ENCODE measurements around the gene PAK6. TPM values are rescaled to one million over a fixed set of nuclear protein-coding genes. Genes with fewer than 3 reads are reported as not detected.
A peak's percentile ranks its signal among the peaks of the same experiment; 100 is the strongest.

Gene PAK6
- total and polyA plus RNA-seq, 2 experiments from 2014 or later: 2.6 to 2.7 TPM

DNA sequence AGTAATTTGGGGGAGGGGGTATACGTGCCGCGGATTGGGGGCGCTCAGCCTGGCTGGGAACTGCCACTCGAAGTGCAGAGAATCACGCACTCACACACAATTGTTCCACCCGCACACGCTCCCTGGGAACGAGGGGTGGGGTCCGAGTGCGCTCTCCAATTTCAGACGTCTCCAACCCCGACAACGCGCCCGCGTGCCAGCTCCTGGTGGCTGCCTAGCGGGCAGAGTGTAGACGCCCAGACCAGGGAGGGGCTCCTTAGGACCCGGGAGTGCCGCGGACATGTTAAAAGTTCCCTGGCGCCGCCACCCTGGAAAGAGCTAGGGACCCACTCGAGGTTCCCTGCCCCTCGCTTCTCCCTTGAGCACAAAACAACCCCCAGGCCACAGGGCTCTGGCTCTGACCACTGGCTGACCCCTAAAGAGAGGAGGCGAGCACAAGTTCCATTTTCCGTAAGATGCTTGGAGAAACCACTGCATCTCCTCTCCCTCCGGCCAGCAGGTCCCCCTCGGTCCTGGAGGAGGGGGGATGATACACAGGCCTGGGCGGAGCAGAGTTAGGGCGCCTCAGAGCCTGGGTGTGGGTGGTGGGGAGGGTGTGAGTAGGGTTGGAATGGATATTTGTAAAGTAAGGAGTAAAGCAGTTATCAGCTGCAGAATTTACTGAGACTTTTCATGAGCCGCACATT is 44.9 kb downstream of the PAK6 start:
- Histone ChIP-seq H3K27ac (no peak overlapping the region), H3K79me2 (no peaks in the 10 kb centered on the region), H3K4me1 (ENCODE audit: insufficient read depth) (peaks cover 36% of the 10 kb centered on the region), H3K9me3 (ENCODE audit: low read depth) (no peaks in the 10 kb centered on the region), H3K27me3 (peaks cover 61% of the 10 kb centered on the region), H4K20me1 (ENCODE audit: insufficient read depth, poor library complexity, severe bottlenecking) (no peaks in the 10 kb centered on the region), H2AFZ (no peak overlapping the region), H3K4me3 (no peak overlapping the region), H3K4me2 (peak overlapping the region; percentile 96), H3K9me2 (replicated peaks; ENCODE audit: insufficient read depth) (no peaks in the 10 kb centered on the region), H3K36me3 (replicated peaks; ENCODE audit: insufficient read depth, low read depth) (no peaks in the 10 kb centered on the region)
- WGBS (ENCODE audit: low lambda C conversion rate, missing lambda C conversion rate): 29% methylated on average over 31 of the region's 33 CpGs
- no peak for TF ChIP-seq CTCF (IDR thresholded peaks at IDR 0.05; ENCODE audit: poor library complexity)
- TF ChIP-seq EZH2 (IDR thresholded peaks at IDR 0.05; ENCODE audit: borderline replicate concordance): peak; percentile 38
- no peak for DNase-seq (ENCODE audit: low spot score)

GRCh38 chr15:40285151-40285550 is 46.3 kb downstream of the PAK6 start:
- no peaks in the 10 kb centered on the region for H3K9me2 ChIP-seq (replicated peaks; ENCODE audit: insufficient read depth)
- peaks cover 55% of the 10 kb centered on the region for H3K27me3 ChIP-seq
- no peak overlapping the region for H3K4me3 ChIP-seq
- TF ChIP-seq CTCF (IDR thresholded peaks at IDR 0.05; ENCODE audit: poor library complexity): no peak
- TF ChIP-seq EZH2 (IDR thresholded peaks at IDR 0.05; ENCODE audit: borderline replicate concordance): no peak
- no peak for TF ChIP-seq EZH2phosphoT487 (IDR thresholded peaks at IDR 0.05; ENCODE audit: low read depth, severe bottlenecking, unreplicated experiment)
- H3K9me3 ChIP-seq (ENCODE audit: low read depth): no peaks in the 10 kb centered on the region
- H3K79me2 ChIP-seq: no peaks in the 10 kb centered on the region
- DNase-seq (ENCODE audit: low spot score): no peak
- H2AFZ ChIP-seq: no peak overlapping the region
- 43% methylated on average over 4 of the region's 4 CpGs for WGBS (ENCODE audit: low lambda C conversion rate, missing lambda C conversion rate)
- H3K36me3 ChIP-seq (replicated peaks; ENCODE audit: insufficient read depth, low read depth): no peaks in the 10 kb centered on the region
- H3K4me2 ChIP-seq: peak overlapping the region; percentile 27
- no peaks in the 10 kb centered on the region for H4K20me1 ChIP-seq (ENCODE audit: insufficient read depth, poor library complexity, severe bottlenecking)
- peaks cover 36% of the 10 kb centered on the region for H3K4me1 ChIP-seq (ENCODE audit: insufficient read depth)
- H3K27ac ChIP-seq: peak overlapping the region; percentile 76

- no peak overlapping the region for H3K4me3 ChIP-seq
- peaks cover 38% of the 10 kb centered on the region for H3K4me1 ChIP-seq (ENCODE audit: insufficient read depth)
- TF ChIP-seq EZH2phosphoT487 (IDR thresholded peaks at IDR 0.05; ENCODE audit: low read depth, severe bottlenecking, unreplicated experiment): no peak
- TF ChIP-seq EZH2 (IDR thresholded peaks at IDR 0.05; ENCODE audit: borderline replicate concordance): no peak
- TF ChIP-seq CTCF (IDR thresholded peaks at IDR 0.05; ENCODE audit: poor library complexity): no peak
Observed at GRCh38 chr15:40285554-40286011, 46.7 kb downstream of the PAK6 start.

More at GRCh38 chr15:40285554-40286011, 46.7 kb downstream of the PAK6 start:
- Histone ChIP-seq H3K36me3 (replicated peaks; ENCODE audit: insufficient read depth, low read depth) (no peaks in the 10 kb centered on the region), H4K20me1 (ENCODE audit: insufficient read depth, poor library complexity, severe bottlenecking) (no peaks in the 10 kb centered on the region), H3K9me3 (ENCODE audit: low read depth) (no peaks in the 10 kb centered on the region), H3K79me2 (no peaks in the 10 kb centered on the region), H3K27ac (peak overlapping the region; percentile 76), H2AFZ (no peak overlapping the region), H3K9me2 (replicated peaks; ENCODE audit: insufficient read depth) (no peaks in the 10 kb centered on the region), H3K4me2 (peak overlapping the region; percentile 27), H3K27me3 (peaks cover 55% of the 10 kb centered on the region)
- DNase-seq (ENCODE audit: low spot score): no peak
- WGBS (ENCODE audit: low lambda C conversion rate, missing lambda C conversion rate): 20% methylated on average over 1 of the region's 1 CpG

All from hepatocyte (in vitro differentiated cells).